H9 (cell line): Measurements from ENCODE around the gene GPM6B. TPM values are rescaled to one million over a fixed set of nuclear protein-coding genes. Genes with fewer than 3 reads are reported as not detected.
A peak's percentile ranks its signal among the peaks of the same experiment; 100 is the strongest.

Experiments
- DNase-seq: peaks from one replicate; pipeline ENCODE4 v3.0.0-alpha.2; 2017
- H2AFZ ChIP-seq: one replicate; pipeline ENCODE4 v1.6.1; 2013; ENCODE audit warnings: mild to moderate bottlenecking, low read length, control low read depth, moderate library complexity
- H2AK5ac ChIP-seq: 2 replicates; pipeline ENCODE4 v1.6.1; 2013; ENCODE audit warnings: low read length, control low read depth, mixed read lengths; ENCODE audit not compliant: insufficient read length
- H2BK120ac ChIP-seq: one replicate; pipeline ENCODE4 v1.6.1; 2013; ENCODE audit warnings: low read depth, mild to moderate bottlenecking, low read length, control low read depth, inconsistent platforms; ENCODE audit not compliant: poor library complexity, severe bottlenecking
- H2BK12ac ChIP-seq: 2 replicates; pipeline ENCODE4 v1.6.1; 2013; ENCODE audit warnings: low read length, control low read depth, mixed read lengths, low read depth; ENCODE audit not compliant: insufficient read length
- H2BK15ac ChIP-seq: 2 replicates; pipeline ENCODE4 v1.6.1; 2013; ENCODE audit warnings: low read depth, low read length, control low read depth
- H2BK20ac ChIP-seq: one replicate; pipeline ENCODE4 v1.6.1; 2013; ENCODE audit warnings: low read depth, mild to moderate bottlenecking, low read length, control low read depth, inconsistent platforms; ENCODE audit not compliant: poor library complexity, severe bottlenecking
- H2BK5ac ChIP-seq: 2 replicates; pipeline ENCODE4 v1.6.1; 2013; ENCODE audit warnings: low read length, control low read depth, mixed read lengths; ENCODE audit not compliant: insufficient read length
- H3K14ac ChIP-seq: 2 replicates; pipeline ENCODE4 v1.6.1; 2013; ENCODE audit warnings: low read length, control low read depth; ENCODE audit not compliant: insufficient read depth
- H3K18ac ChIP-seq: 2 replicates; pipeline ENCODE4 v1.6.1; 2013; ENCODE audit warnings: low read depth, mild to moderate bottlenecking, mixed read lengths, low read length, control low read depth; ENCODE audit not compliant: insufficient read length
- H3K23ac ChIP-seq: 2 replicates; pipeline ENCODE4 v1.6.1; 2013; ENCODE audit warnings: low read length, control low read depth, mixed read lengths, low read depth; ENCODE audit not compliant: insufficient read length
- H3K23me2 ChIP-seq: 2 replicates; pipeline ENCODE4 v1.6.1; 2013; ENCODE audit warnings: low read depth, mild to moderate bottlenecking, mixed read lengths, low read length, control low read depth; ENCODE audit not compliant: insufficient read length, poor library complexity, severe bottlenecking
- H3K27ac ChIP-seq: 2 replicates; pipeline ENCODE4 v1.5.1; 2013; ENCODE audit warnings: low read length, control low read depth, mixed read lengths, low read depth; ENCODE audit not compliant: insufficient read length
- H3K27me3 ChIP-seq: 2 replicates; pipeline ENCODE4 v1.6.1; 2013; ENCODE audit warnings: low read length, control low read depth, inconsistent platforms; ENCODE audit not compliant: insufficient read depth
- H3K4ac ChIP-seq: 2 replicates; pipeline ENCODE4 v1.6.1; 2013; ENCODE audit warnings: low read depth, mild to moderate bottlenecking, control low read depth, inconsistent platforms, low read length, moderate library complexity
- H3K4me1 ChIP-seq: 2 replicates; pipeline ENCODE4 v1.6.1; 2013; ENCODE audit warnings: low read length, control low read depth, inconsistent platforms; ENCODE audit not compliant: insufficient read depth
- H3K4me2 ChIP-seq: 2 replicates; pipeline ENCODE4 v1.6.1; 2013; ENCODE audit warnings: low read length, control low read depth, mixed read lengths; ENCODE audit not compliant: insufficient read length, insufficient read depth
- H3K56ac ChIP-seq: 2 replicates; pipeline ENCODE4 v1.6.1; 2013; ENCODE audit warnings: low read depth, mild to moderate bottlenecking, mixed read lengths, low read length, control low read depth; ENCODE audit not compliant: insufficient read length
- H3K79me1 ChIP-seq: 2 replicates; pipeline ENCODE4 v1.6.1; 2013; ENCODE audit warnings: low read depth, mild to moderate bottlenecking, moderate library complexity, low read length, control low read depth, inconsistent platforms; ENCODE audit not compliant: insufficient read depth, poor library complexity, severe bottlenecking
- H3K79me2 ChIP-seq: 2 replicates; pipeline ENCODE4 v1.6.1; 2013; ENCODE audit warnings: low read length, control low read depth, inconsistent platforms; ENCODE audit not compliant: insufficient read depth
- H3K9ac ChIP-seq: 2 replicates; pipeline ENCODE4 v1.6.1; 2013; ENCODE audit warnings: low read length, control low read depth, mixed read lengths; ENCODE audit not compliant: insufficient read length; ENCODE audit errors: extremely low read depth
- H3K9me3 ChIP-seq: one replicate; pipeline ENCODE4 v1.6.1; 2013; ENCODE audit warnings: low read depth, low read length, inconsistent platforms; ENCODE audit not compliant: control insufficient read depth
- H3T11ph ChIP-seq: one replicate; pipeline ENCODE4 v1.6.1; 2013; ENCODE audit warnings: mild to moderate bottlenecking, low read length, control low read depth, inconsistent platforms
- H4K20me1 ChIP-seq: one replicate; pipeline ENCODE4 v1.6.1; 2013; ENCODE audit not compliant: control insufficient read depth, insufficient read length, insufficient read depth
- H4K5ac ChIP-seq: 2 replicates; pipeline ENCODE4 v1.6.1; 2013; ENCODE audit warnings: low read depth, mild to moderate bottlenecking, mixed read lengths, low read length, control low read depth; ENCODE audit not compliant: insufficient read length
- H4K8ac ChIP-seq: replicated peaks from 2 replicates; pipeline ENCODE4 v1.6.1; 2013; ENCODE audit warnings: low read length, control low read depth, mixed read lengths, low read depth; ENCODE audit not compliant: insufficient read length
- H4K91ac ChIP-seq: 2 replicates; pipeline ENCODE4 v1.6.1; 2013; ENCODE audit warnings: low read depth, mild to moderate bottlenecking, moderate library complexity, mixed read lengths, low read length, control low read depth; ENCODE audit not compliant: insufficient read length
- H3K27ac Mint-ChIP-seq, 3 experiments: 2 replicates in 2 of 3; 3 replicates in 1 of 3; pipeline ENCODE4 v1.8.0; 2020 to 2021; ENCODE audit warnings: mixed read lengths in 3 of 3, mild to moderate bottlenecking in 1 of 3, moderate library complexity in 1 of 3
- H3K27me3 Mint-ChIP-seq: 2 replicates; pipeline ENCODE4 v1.8.0; 2021; ENCODE audit warnings: low read depth, mild to moderate bottlenecking, moderate library complexity, mixed read lengths
- H3K36me3 Mint-ChIP-seq, 3 experiments: 2 replicates in 2 of 3; 3 replicates in 1 of 3; pipeline ENCODE4 v1.8.0; 2020 to 2021; ENCODE audit warnings: low read depth in 3 of 3, mixed read lengths in 3 of 3; ENCODE audit not compliant: insufficient read depth in 1 of 3
- H3K4me1 Mint-ChIP-seq, 2 experiments: 2 replicates each; pipeline ENCODE4 v1.8.0; 2020; ENCODE audit warnings: mixed read lengths in 2 of 2
- H3K4me3 Mint-ChIP-seq, 2 experiments: 2 replicates in 1 of 2; 3 replicates in 1 of 2; pipeline ENCODE4 v1.8.0; 2020 to 2021; ENCODE audit warnings: mild to moderate bottlenecking in 2 of 2, mixed read lengths in 2 of 2, moderate library complexity in 1 of 2
- H3K9me3 Mint-ChIP-seq, 2 experiments: 2 replicates in 1 of 2; 3 replicates in 1 of 2; pipeline ENCODE4 v1.8.0; 2020; ENCODE audit warnings: mild to moderate bottlenecking in 2 of 2, mixed read lengths in 2 of 2, moderate library complexity in 1 of 2
- CTCF ChIP-seq: fragments of 200-600 bp; sonication (generic); conservative IDR thresholded peaks from 3 replicates; pipeline ENCODE4 v1.8.0; 2021; ENCODE audit warnings: antibody characterized with exemption, mild to moderate bottlenecking
- WGBS: extraction: QIAGEN DNeasy Blood & Tissue Kit; methylation state at CpG from one replicate; pipeline ENCODE4 v1.1.7; 2013; ENCODE audit warnings: missing lambda C conversion rate, low lambda C conversion rate, mixed read lengths; ENCODE audit not compliant: insufficient read length; ENCODE audit errors: extremely low coverage; 5-methylcytosine and 5-hydroxymethylcytosine counted together
- total RNA-seq: library from RNA; stranded (reverse); gene quantifications from 2 replicates; pipeline ENCODE4 v1.2.1, GENCODE V29; 2021

Gene GPM6B
- total RNA-seq, 1 experiment from 2014 or later: 73.9 TPM

GRCh38 chrX:13835825-13836224 lies 18.9 kb upstream of the GPM6B start:
- Histone ChIP-seq H3K56ac (no peak overlapping the region), H2BK15ac (no peak overlapping the region), H3K27ac (no peak overlapping the region), H2BK12ac (no peak overlapping the region), H3K4me1 (peaks cover 11% of the 10 kb centered on the region; the same call in 1 of the 2 replicates), H2BK20ac (no peak overlapping the region), H3K4me2 (no peak overlapping the region), H2BK5ac (no peak overlapping the region), H3K4ac (no peak overlapping the region), H2BK120ac (no peak overlapping the region), H3K23ac (no peak overlapping the region), H2AFZ (no peak overlapping the region), H3K18ac (no peak overlapping the region), H3K79me1 (peaks cover 5% of the 10 kb centered on the region), H3K9ac (no peak overlapping the region), H3K79me2 (peaks cover 5% of the 10 kb centered on the region; the same call in 1 of the 2 replicates), H3K23me2 (no peaks in the 10 kb centered on the region), H4K20me1 (no peaks in the 10 kb centered on the region), H3K27me3 (no peaks in the 10 kb centered on the region), H4K5ac (no peak overlapping the region), H3K14ac (no peak overlapping the region), H4K91ac (no peak overlapping the region), H3K9me3 (no peaks in the 10 kb centered on the region), H4K8ac (no peak overlapping the region), H2AK5ac (no peak overlapping the region), H3T11ph (no peak overlapping the region)
- DNase-seq: no peak
- peaks cover 46% of the 10 kb centered on the region in 2 experiments for H3K4me1 Mint-ChIP-seq
- peak overlapping the region in 1 of 3 experiments; percentile 47; a peak in 1 of 7 replicates for H3K27ac Mint-ChIP-seq
- no peaks in the 10 kb centered on the region for H3K27me3 Mint-ChIP-seq
- no peak overlapping the region for H3K4me3 Mint-ChIP-seq
- no peak for TF ChIP-seq CTCF
- H3K9me3 Mint-ChIP-seq: peaks cover 23 to 36% of the 10 kb centered on the region in 2 experiments
- H3K36me3 Mint-ChIP-seq: peaks cover 0 to 6% (median 0%) of the 10 kb centered on the region in 3 experiments; a peak in 3 of 7 replicates
- no CpG with 5 or more reads among the region's 4 CpGs for WGBS
